Transverse colon (tissue), 4 donors: Measurements from ENCODE around the gene LTB. TPM values are rescaled to one million over a fixed set of nuclear protein-coding genes. Genes with fewer than 3 reads are reported as not detected.

ENCODE experiments used
- DNase-seq: peaks from one replicate; pipeline ENCODE4 v3.0.0-alpha.2; 2019
- H3K27ac ChIP-seq, 4 donors: fragments of 200-600 bp; sonication (generic); 2 replicates each; pipeline ENCODE4 v1.5.1; 2016 to 2018; ENCODE audit warnings: inconsistent platforms in 4 of 4
- H3K27me3 ChIP-seq: fragments of 200-600 bp; sonication (generic); 2 replicates; pipeline ENCODE4 v1.5.1; 2017; ENCODE audit warnings: inconsistent platforms
- H3K36me3 ChIP-seq, 4 donors: fragments of 200-600 bp; sonication (generic); 2 replicates each; pipeline ENCODE4 v1.5.1; 2017 to 2019; ENCODE audit warnings: inconsistent platforms in 4 of 4
- H3K4me1 ChIP-seq, 4 donors: fragments of 200-600 bp; sonication (generic); 2 replicates each; pipeline ENCODE4 v1.5.1; 2017 to 2020; ENCODE audit warnings: inconsistent platforms in 4 of 4
- H3K4me3 ChIP-seq, 4 donors: fragments of 200-600 bp; sonication (generic); 1 replicate in 1 of 4; 2 replicates in 3 of 4; pipeline versions ENCODE4 v1.5.1 to v1.6.1; 2017 to 2019; ENCODE audit warnings: inconsistent platforms in 4 of 4
- H3K9me3 ChIP-seq, 2 donors: fragments of 200-600 bp; sonication (generic); 2 replicates each; pipeline ENCODE4 v1.5.1; 2017 to 2019; ENCODE audit warnings: inconsistent platforms in 2 of 2
- EP300 ChIP-seq: sonication (generic); formaldehyde crosslinking; IDR thresholded peaks from one replicate; pipeline ENCODE4 v1.6.1; 2017; ENCODE audit warnings: antibody characterized with exemption, low read depth
- POLR2A ChIP-seq: fragments of 450-650 bp; IDR thresholded peaks from one replicate; pipeline ENCODE4 v1.6.1; 2016; ENCODE audit warnings: antibody characterized with exemption, mild to moderate bottlenecking, moderate library complexity
- POLR2AphosphoS5 ChIP-seq, 3 donors: sonication (generic); formaldehyde crosslinking; IDR thresholded peaks; one replicate each; pipeline ENCODE4 v1.6.1; 2016; ENCODE audit warnings: antibody characterized with exemption in 3 of 3
- WGBS, 2 donors: methylation state at CpG; one replicate each; pipeline ENCODE4 v1.1.5; 2018; ENCODE audit warnings: low coverage in 1 of 2; 5-methylcytosine and 5-hydroxymethylcytosine counted together
- in situ Hi-C, 4 donors: fragments of 200-750 bp; cut with MboI; loops; one replicate each; pipeline versions ENCODE4 v1.15.0 to v1.15.1; 2017; ENCODE audit warnings: low sequenced_read_pairs in 3 of 4, low pct_ligation_motif_present in 1 of 4, low pct_unique_long_range_greater_than_20kb in 1 of 4
- intact Hi-C: fragments of 100-400 bp; cut with DNase I; formaldehyde crosslinking; loops from one replicate; pipeline ENCODE4 v1.15.1; 2023; ENCODE audit warnings: low total_unique reads
- total RNA-seq, 4 donors: library from RNA; depleted of rRNA; stranded (reverse); fragments of >200 nt; gene quantifications; one replicate each; pipeline ENCODE4 v1.1.0, GENCODE V29; 2016
- TF ChIP-seq, protein P1 (sequence below), 5 experiments: fragments of 200-600 bp in 3 of 5; fragments of 450-650 bp in 2 of 5; sonication (generic) in 3 of 5; IDR thresholded peaks; 1 replicate in 2 of 5; 2 replicates in 3 of 5; pipeline ENCODE4 v1.5.1; 2016 to 2017; ENCODE audit warnings: antibody characterized with exemption in 5 of 5, inconsistent platforms in 3 of 5, mild to moderate bottlenecking in 2 of 5, moderate library complexity in 1 of 5

The LTB gene
- total RNA-seq, 4 donors from 2014 or later = 7.6 to 34.8 TPM; not detected in 2

DNA sequence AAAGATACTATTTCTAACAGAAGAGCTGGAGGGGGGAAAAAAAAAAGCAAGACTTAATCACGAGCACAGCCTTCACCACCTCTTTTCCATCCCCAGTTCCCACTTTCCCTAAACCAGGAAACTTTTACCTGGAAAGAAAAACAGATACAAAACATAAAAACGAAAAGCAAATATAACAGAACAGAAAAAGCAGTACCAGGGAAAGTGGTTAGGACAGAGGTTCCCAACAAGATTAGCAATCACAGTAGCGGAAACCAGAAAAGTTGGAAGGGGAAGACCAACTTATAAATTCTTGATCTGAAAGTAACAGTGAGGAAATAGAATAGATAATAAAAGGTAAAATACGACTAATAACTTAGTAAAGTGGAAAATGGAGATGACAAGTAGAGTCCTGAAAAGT lies 41.6 kb downstream of the LTB start:
- Histone ChIP-seq H3K27ac (peak overlapping the region; percentile 93 to 97 (median 94)), H3K27me3 (no peaks in the 10 kb centered on the region), H3K9me3 (no peaks in the 10 kb centered on the region), H3K4me1 (peaks cover 19 to 38% (median 32%) of the 10 kb centered on the region in 4 donors), H3K36me3 (peaks cover 0 to 41% (median 22%) of the 10 kb centered on the region in 4 donors), H3K4me3 (peak overlapping the region; percentile 42 to 79 (median 66))
- 8 to 9% methylated on average over 4 of the region's 4 CpGs for WGBS, 2 donors
- in situ Hi-C loops = loop anchor here in 2 of 4 donors (10.0 kb wide), 2 partner anchors 46 to 54 kb away; partner anchors contain the start of genes MICB (in 1 of the 2) and NCR3 (in 1 of the 2)
- DNase-seq = no peak
- TF ChIP-seq POLR2A (no peak), POLR2AphosphoS5 (IDR thresholded peaks at IDR 0.05) (no peak), EP300 (no peak)
- TF ChIP-seq, protein P1, sequence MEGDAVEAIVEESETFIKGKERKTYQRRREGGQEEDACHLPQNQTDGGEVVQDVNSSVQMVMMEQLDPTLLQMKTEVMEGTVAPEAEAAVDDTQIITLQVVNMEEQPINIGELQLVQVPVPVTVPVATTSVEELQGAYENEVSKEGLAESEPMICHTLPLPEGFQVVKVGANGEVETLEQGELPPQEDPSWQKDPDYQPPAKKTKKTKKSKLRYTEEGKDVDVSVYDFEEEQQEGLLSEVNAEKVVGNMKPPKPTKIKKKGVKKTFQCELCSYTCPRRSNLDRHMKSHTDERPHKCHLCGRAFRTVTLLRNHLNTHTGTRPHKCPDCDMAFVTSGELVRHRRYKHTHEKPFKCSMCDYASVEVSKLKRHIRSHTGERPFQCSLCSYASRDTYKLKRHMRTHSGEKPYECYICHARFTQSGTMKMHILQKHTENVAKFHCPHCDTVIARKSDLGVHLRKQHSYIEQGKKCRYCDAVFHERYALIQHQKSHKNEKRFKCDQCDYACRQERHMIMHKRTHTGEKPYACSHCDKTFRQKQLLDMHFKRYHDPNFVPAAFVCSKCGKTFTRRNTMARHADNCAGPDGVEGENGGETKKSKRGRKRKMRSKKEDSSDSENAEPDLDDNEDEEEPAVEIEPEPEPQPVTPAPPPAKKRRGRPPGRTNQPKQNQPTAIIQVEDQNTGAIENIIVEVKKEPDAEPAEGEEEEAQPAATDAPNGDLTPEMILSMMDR (IDR thresholded peaks at IDR 0.05) = no peak
- intact Hi-C loops = no loop called here

DNA sequence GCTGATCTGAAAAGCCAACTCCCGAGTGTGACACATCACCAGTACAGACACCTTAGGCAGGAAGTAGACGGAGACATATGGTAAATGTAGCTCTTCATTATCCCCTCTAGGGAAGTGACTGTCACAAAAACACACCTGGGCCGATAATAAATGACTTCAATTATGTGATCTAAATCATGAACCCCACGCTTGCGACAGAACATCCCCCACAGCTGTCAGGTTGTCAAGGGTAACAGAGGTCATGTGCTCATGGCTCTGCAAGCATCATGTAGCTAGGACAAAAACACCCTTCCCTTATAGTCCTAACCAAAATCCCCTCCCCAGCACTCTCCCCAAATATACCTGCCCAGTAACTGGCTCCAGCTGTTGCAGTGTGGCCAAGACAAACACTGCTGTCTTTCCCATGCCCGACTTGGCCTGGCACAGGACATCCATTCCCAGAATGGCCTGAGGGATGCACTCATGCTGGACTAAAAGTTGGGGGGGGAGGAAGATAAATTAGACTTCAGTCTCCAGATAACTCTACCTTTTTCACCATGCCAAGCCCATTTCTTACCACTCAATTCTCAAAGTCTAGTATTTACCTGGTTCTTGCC lies 43.3 kb downstream of the LTB start:
- H3K9me3 ChIP-seq = no peaks in the 10 kb centered on the region
- TF ChIP-seq POLR2A (no peak), POLR2AphosphoS5 (IDR thresholded peaks at IDR 0.05) (no peak)
- H3K4me1 ChIP-seq = peaks cover 19 to 38% (median 32%) of the 10 kb centered on the region in 4 donors
- H3K36me3 ChIP-seq = peaks cover 0 to 59% (median 30%) of the 10 kb centered on the region in 4 donors
- in situ Hi-C loops (no loop called here), intact Hi-C loops (no loop called here)
- 42% methylated on average over 6 of the region's 6 CpGs; no CpG with 5 or more reads in 1 of the 2 donors for WGBS, 2 donors
- DNase-seq = no peak
- H3K4me3 ChIP-seq = peak overlapping the region in 1 of 4 donors; percentile 71
- no peak overlapping the region for H3K27ac ChIP-seq
- H3K27me3 ChIP-seq = no peaks in the 10 kb centered on the region

DNA sequence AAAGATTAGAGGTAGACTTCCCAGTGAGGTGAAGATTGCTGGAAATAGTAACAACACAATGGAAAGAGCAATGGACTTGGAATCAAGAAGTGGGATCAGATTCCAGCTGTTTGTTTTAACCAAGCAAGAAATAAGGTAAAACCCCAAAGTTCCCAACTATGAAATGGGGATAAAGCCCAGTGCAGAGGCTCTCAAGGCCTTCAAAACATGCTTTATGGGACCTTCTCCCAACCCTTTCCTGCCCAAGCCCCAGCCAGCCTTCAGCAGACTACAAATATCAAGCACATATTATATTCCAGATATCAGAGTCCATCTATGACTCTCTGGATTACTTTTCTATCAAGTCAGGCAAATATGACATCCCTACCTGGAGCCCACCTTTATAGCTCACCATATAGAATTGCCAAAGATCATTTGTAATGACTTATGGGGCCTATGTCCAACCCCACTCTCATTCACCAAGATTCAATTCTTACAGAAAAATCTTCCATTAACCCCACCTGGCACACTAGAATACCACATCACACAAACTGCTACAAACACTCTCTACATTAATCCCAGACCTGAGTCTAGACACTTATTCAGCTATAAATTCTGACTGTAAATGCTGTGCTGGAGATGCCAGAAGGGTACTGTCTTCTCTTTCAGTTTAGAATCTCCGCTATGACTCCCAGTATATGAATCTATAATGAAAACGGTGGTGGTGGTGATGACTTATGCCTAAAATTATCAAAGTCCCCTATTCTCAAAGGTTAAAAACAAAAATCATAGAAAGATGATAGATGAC lies 46.5 kb downstream of the LTB start:
- 38% methylated on average over 1 to 2 of the region's 2 CpGs for WGBS, 2 donors
- Histone ChIP-seq H3K27ac (no peak overlapping the region), H3K27me3 (no peaks in the 10 kb centered on the region), H3K4me3 (no peak overlapping the region), H3K9me3 (no peaks in the 10 kb centered on the region), H3K36me3 (peaks cover 0 to 87% (median 47%) of the 10 kb centered on the region in 4 donors), H3K4me1 (peaks cover 14 to 28% (median 24%) of the 10 kb centered on the region in 4 donors)
- no peak for TF ChIP-seq POLR2A
- TF ChIP-seq, protein P1 (IDR thresholded peaks at IDR 0.05) = no peak
- in situ Hi-C loops = no loop called here
- intact Hi-C loops = no loop called here
- DNase-seq = no peak

DNA sequence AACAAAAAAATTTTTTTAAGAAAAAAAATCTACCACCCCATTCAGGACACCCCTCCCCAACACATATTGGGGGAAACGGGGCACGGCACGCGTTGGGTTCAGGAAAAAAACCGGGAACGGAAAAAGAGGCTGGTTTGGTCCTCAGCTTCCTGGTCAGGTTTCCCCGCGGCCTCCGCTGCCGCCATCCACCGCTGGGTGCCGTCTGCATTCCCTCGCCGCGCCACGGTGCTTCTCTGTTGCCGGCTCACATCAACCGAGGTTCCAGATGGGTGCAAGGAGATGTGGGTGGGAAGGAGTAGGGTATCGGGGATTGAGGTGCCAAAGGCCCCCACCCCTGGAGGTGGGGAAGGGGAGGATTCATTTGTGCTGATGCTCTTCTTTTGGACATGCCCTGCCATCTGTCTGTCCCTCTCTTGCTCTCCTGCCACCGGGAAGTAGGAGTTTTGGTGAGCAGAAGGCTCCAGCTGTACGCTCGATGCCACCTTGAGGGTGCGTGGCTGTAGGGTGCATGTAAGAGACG lies 47.6 kb downstream of the LTB start:
- WGBS, 2 donors = 89 to 100% methylated on average over 10 to 24 of the region's 24 CpGs
- H3K4me3 ChIP-seq = no peak overlapping the region
- in situ Hi-C loops = no loop called here

More for the DNA sequence above, 47.6 kb downstream of the LTB start:
- DNase-seq = no peak
- H3K27ac ChIP-seq = no peak overlapping the region
- peaks cover 0 to 91% (median 46%) of the 10 kb centered on the region in 4 donors for H3K36me3 ChIP-seq
- TF ChIP-seq EP300 (no peak), POLR2AphosphoS5 (IDR thresholded peaks at IDR 0.05) (no peak), POLR2A (no peak)
- TF ChIP-seq, protein P1 (IDR thresholded peaks at IDR 0.05) = no peak
- intact Hi-C loops = no loop called here
- H3K4me1 ChIP-seq = peaks cover 3 to 16% (median 12%) of the 10 kb centered on the region in 4 donors
- no peaks in the 10 kb centered on the region for H3K9me3 ChIP-seq
- H3K27me3 ChIP-seq = no peaks in the 10 kb centered on the region
